ENCODE data around the gene ECHS1.

DNA sequence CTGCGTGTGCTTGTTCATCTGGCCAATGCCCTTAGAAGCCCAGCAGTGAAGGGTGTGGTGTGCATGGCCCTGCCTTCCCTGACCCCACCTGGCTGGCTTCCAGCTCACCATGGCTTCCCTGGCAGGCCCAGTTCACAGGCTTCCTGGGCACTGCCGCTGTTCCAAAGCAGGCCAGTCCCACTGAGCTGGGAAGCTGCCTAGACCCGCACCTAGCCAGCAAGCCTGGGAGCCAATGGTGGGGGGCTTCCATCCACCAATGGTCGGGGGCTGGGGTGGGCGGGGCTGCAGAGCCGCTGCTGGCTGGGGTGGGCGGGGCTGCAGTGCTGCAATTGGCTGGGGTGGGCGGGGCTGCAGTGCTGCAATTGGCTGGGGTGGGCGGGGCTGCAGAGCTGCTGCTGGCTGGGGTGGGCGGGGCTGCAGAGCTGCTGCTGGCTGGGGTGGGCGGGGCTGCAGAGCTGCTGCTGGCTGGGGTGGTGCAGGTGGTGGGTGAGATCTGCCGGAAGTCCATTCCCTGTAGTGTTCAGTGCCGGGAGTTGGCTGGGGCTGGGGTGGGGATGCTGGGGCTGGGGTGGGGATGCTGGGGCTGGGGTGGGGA is 48.9 kb downstream of the ECHS1 start:
- TF ChIP-seq YY1 (tag by site-specific recombination; IDR thresholded peaks at IDR 0.05): no peak
- TF ChIP-seq, protein P1, sequence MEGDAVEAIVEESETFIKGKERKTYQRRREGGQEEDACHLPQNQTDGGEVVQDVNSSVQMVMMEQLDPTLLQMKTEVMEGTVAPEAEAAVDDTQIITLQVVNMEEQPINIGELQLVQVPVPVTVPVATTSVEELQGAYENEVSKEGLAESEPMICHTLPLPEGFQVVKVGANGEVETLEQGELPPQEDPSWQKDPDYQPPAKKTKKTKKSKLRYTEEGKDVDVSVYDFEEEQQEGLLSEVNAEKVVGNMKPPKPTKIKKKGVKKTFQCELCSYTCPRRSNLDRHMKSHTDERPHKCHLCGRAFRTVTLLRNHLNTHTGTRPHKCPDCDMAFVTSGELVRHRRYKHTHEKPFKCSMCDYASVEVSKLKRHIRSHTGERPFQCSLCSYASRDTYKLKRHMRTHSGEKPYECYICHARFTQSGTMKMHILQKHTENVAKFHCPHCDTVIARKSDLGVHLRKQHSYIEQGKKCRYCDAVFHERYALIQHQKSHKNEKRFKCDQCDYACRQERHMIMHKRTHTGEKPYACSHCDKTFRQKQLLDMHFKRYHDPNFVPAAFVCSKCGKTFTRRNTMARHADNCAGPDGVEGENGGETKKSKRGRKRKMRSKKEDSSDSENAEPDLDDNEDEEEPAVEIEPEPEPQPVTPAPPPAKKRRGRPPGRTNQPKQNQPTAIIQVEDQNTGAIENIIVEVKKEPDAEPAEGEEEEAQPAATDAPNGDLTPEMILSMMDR (tag by site-specific recombination; IDR thresholded peaks at IDR 0.05): no peak
- TF ChIP-seq ZNF530 (tag by site-specific recombination; IDR thresholded peaks at IDR 0.05; ENCODE audit: low read depth): no peak
- no peak for TF ChIP-seq ZBTB21 (tag by site-specific recombination; IDR thresholded peaks at IDR 0.05)
- TF ChIP-seq HOXA7 (CRISPR knock-in tag; IDR thresholded peaks at IDR 0.05; ENCODE audit: borderline replicate concordance): no peak
- TF ChIP-seq, protein P2, sequence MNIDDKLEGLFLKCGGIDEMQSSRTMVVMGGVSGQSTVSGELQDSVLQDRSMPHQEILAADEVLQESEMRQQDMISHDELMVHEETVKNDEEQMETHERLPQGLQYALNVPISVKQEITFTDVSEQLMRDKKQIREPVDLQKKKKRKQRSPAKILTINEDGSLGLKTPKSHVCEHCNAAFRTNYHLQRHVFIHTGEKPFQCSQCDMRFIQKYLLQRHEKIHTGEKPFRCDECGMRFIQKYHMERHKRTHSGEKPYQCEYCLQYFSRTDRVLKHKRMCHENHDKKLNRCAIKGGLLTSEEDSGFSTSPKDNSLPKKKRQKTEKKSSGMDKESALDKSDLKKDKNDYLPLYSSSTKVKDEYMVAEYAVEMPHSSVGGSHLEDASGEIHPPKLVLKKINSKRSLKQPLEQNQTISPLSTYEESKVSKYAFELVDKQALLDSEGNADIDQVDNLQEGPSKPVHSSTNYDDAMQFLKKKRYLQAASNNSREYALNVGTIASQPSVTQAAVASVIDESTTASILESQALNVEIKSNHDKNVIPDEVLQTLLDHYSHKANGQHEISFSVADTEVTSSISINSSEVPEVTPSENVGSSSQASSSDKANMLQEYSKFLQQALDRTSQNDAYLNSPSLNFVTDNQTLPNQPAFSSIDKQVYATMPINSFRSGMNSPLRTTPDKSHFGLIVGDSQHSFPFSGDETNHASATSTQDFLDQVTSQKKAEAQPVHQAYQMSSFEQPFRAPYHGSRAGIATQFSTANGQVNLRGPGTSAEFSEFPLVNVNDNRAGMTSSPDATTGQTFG (tag by site-specific recombination; IDR thresholded peaks at IDR 0.05; ENCODE audit: borderline replicate concordance): no peak
- no peak for TF ChIP-seq TCF7L2 (IDR thresholded peaks at IDR 0.05; ENCODE audit: borderline replicate concordance, low read depth, low read length)
- TF ChIP-seq BCL11A (tag by site-specific recombination; IDR thresholded peaks at IDR 0.05; ENCODE audit: low read depth): no peak
- TF ChIP-seq ZNF514 (tag by site-specific recombination; IDR thresholded peaks at IDR 0.05): no peak
- TF ChIP-seq, protein P3, sequence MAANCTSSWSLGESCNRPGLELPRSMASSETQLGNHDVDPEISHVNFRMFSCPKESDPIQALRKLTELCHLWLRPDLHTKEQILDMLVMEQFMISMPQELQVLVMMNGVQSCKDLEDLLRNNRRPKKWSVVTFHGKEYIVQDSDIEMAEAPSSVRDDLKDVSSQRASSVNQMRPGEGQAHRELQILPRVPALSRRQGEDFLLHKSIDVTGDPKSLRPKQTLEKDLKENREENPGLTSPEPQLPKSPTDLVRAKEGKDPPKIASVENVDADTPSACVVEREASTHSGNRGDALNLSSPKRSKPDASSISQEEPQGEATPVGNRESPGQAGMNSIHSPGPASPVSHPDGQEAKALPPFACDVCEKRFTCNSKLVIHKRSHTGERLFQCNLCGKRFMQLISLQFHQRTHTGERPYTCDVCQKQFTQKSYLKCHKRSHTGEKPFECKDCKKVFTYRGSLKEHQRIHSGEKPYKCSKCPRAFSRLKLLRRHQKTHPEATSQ (tag by site-specific recombination; IDR thresholded peaks at IDR 0.05): no peak
- TF ChIP-seq, protein P4, sequence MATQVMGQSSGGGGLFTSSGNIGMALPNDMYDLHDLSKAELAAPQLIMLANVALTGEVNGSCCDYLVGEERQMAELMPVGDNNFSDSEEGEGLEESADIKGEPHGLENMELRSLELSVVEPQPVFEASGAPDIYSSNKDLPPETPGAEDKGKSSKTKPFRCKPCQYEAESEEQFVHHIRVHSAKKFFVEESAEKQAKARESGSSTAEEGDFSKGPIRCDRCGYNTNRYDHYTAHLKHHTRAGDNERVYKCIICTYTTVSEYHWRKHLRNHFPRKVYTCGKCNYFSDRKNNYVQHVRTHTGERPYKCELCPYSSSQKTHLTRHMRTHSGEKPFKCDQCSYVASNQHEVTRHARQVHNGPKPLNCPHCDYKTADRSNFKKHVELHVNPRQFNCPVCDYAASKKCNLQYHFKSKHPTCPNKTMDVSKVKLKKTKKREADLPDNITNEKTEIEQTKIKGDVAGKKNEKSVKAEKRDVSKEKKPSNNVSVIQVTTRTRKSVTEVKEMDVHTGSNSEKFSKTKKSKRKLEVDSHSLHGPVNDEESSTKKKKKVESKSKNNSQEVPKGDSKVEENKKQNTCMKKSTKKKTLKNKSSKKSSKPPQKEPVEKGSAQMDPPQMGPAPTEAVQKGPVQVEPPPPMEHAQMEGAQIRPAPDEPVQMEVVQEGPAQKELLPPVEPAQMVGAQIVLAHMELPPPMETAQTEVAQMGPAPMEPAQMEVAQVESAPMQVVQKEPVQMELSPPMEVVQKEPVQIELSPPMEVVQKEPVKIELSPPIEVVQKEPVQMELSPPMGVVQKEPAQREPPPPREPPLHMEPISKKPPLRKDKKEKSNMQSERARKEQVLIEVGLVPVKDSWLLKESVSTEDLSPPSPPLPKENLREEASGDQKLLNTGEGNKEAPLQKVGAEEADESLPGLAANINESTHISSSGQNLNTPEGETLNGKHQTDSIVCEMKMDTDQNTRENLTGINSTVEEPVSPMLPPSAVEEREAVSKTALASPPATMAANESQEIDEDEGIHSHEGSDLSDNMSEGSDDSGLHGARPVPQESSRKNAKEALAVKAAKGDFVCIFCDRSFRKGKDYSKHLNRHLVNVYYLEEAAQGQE (tag by site-specific recombination; IDR thresholded peaks at IDR 0.05): no peak
- no peak for TF ChIP-seq SCRT2 (tag by site-specific recombination; IDR thresholded peaks at IDR 0.05)
